HG03066 (cell line): ENCODE measurements around the gene CELSR1.
"Not testable (repeated sequence)": the region's sequence is repeated elsewhere in the genome, so short reads cannot be mapped to it uniquely, and the experiment has no call there.

Experiments used
- ATAC-seq: cut with Tn5 transposase; IDR thresholded peaks from one replicate; pipeline ENCODE4 v1.9.1; 2021; ENCODE audit warnings: low read depth; ENCODE audit not compliant: unreplicated experiment

The CELSR1 gene

DNA sequence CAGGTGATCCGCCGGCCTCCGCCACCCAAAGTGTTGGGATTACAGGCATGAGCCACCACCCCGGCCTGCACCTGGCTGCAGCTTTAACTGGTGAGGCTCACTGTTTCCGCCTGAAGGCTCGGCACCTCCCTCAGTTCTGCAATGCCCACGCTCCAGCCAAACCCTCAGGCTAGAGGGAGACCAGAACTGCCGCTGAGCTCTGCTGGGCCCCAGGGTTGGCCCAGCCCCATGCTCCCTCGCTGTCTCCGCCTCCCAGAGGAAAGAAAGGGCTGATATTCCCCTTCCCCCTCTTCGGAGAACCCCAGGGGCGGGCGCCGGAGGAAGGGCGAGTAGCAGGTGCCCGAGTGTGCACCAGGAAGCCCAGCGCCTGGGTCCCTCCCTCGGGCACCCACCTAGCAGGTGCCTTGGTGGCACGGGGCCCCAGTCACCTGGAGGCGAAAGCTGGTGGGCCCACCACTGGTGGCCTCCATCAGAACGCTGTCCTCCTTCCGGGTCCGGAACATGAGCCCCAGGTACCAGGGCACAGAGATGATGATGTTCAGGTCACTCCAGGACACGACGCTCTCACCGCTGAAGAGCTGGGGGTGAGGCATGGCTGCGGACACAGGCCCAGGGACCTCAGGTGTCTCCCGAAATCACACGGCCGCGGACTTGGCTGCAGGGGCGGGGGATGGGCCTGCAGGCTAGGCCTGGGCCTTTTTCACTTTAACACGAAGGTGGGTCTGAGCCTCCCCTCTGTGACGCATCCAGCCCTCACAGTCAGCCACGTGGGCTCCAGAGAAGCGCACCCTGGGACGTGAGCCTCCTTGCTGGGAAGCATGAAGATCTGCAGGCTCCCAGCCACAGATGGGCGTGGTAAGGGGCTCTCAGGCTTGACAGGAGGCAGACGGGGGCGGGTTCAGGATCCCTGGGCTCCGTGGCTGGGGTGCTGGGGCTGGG is 128.6 kb downstream of the CELSR1 start:
- ATAC-seq: no peak

DNA sequence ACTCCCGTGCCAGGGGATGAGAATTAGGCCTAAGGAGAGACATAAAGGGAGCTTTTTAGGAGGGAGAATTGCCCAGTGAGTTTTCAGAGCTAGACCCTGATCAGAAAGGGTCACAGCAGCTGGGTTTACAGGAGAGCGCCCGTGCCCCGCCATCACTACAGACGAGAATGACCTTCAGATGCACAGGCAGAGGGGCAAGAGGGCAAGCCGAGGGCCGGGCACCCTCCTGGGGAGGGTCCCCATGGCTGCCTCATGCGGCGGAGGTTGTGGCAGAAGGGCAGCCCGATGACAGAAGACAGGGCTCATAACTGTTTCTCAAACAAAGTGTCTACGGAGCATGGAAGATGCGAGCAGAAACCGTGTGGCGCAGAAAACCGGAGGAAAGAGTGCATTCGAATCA is 129.7 kb downstream of the CELSR1 start:
- ATAC-seq: no peak

DNA sequence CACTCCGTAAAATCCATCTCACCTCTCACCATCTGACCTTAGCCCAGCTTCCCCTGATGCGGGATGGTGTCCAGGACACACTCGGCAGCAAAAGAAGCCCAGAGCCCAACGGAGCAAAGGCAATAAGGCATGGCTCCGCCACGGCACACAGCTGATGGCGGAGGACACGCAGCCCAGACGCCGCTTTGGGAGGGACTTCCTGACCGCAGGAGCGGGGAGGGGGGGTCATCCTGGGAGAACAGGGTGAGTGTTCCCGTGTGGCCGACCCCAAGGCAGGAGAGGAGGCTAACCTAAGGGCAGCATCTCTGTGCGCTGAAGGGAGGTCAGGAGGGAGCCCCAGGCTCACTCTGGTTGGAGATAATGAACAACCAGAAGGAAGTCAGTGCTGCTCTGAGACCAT is 130.6 kb downstream of the CELSR1 start:
- no peak for ATAC-seq

DNA sequence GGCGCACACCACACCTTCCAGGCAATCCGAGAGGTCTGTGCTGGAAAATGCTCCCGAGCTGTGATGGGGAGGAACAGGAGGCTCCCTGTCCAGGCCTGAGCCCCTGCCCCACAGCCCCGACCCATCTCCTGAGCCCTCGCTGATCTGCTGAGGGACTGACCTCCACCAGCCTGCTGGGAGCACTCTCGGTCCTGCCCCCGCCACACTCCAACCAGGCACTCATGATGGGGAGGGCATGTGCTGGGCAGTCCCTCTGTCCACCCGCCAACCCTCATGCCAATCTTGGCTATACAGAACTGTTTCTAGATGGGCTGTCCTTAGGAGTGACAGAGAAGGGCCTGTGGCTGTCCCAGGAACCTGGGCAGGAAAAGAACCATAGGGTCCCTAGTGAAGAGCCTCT is 131.1 kb downstream of the CELSR1 start:
- ATAC-seq: no peak

DNA sequence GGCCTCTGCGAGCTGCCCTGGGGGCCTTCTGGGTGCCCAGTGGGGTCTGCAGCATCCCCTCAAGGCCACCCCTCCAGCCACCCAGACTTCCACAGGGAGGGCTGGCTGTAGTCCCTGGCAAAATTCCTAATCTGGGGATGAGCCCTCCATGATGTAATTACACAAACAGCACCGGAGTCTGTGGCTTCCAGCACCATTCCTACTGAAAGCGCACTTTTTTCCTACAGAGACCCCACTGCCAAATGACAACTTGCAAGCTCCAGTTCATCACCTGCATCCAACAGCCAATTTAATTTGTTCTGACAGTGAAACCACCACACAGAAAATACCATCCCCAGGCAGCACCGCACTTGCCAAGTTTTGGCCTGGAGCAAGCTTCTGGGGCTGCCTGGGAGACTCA is 131.5 kb downstream of the CELSR1 start:
- no peak for ATAC-seq

DNA sequence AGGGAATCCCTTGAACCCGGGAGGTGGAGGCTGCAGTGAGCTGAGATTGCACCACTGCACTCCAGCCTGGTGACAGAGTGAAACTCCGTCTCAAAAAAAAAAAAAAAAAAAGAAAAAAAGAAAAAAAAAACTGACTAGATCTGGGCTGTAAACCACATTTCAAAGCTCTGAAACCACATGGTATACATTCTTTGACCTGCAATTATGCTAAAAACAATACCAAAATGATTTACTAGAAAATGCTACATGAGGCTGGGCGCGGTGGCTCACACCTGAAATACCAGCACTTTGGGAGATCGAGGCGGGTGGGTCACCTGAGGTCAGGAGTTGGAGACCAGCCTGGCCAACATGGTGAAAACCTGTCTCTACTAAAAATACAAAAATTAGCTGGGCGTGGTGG is 133.5 kb downstream of the CELSR1 start:
- not testable (repeated sequence) for ATAC-seq

DNA sequence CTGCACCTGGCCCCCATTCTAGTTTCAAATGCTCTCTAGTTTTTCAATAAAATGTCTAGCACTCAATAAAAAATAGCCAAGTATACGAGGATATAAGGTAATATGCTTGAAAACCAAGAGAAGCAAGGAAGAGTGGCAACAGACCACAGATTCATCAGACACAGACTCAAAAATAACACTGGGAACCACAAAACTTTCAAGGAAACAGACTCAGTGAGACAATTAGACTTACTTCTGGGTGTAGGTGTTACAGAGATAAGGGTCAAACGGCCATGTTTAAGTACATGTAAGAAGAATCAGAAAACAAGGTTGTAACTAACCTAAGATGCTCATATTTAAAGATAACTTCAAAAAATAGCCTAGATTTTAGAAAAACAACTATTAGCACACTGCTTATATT is 134.9 kb downstream of the CELSR1 start:
- no peak for ATAC-seq

DNA sequence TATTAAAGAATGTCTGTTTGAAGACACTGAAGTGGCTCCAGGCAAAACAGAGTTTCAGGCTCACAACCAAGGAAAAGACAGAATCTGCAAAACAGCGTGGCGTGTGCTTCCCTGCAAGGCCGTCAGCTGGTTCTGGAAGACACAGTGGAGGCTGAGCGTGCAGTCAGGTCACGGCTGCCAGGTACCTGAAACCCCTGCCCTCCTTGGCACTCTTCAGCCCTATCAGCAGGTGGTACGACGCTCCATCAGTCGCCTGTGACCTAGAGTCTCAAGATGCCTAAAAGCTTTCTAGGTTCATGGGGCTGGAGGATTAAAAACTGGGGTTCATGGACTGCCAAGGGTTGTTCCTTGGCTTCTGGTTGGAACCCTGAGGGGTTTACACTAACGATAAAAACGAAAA is 136.1 kb downstream of the CELSR1 start:
- no peak for ATAC-seq

DNA sequence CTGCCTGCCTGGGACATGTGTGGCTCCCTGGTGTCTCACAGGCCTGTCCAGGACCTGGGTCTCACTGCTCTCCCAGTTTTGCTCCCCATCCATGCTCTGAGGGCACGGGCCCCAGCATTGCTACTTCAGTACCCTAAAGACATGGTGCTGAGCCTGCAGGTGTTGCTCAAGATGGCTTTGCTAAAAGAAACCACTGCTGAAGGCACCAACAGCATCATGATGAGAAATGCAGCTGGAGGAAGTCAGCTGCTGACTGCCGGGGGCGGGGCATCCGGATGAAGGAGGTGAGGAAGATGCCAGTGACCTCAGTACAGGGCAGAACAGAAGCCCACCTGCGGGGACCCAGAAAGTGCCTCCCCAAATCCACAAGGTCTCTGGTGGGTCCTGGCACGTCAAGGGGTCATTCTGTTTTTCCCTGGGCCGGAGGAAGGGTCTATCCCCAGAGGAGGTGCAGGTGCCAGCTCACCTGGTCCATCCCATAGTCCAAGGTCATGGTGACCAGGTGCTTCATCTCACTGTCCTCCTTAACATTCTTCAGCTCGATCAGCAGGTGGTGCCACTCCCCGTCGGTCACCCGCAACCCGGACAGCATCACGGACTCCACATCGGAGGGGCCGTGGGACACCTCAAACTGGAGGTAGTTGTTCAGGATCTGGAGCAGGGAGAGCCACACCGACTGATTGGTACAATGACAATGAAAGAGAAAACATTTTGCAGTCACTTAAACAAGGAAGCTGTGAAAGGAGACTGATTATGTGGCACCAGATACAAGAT is 138.0 kb downstream of the CELSR1 start:
- no peak for ATAC-seq

DNA sequence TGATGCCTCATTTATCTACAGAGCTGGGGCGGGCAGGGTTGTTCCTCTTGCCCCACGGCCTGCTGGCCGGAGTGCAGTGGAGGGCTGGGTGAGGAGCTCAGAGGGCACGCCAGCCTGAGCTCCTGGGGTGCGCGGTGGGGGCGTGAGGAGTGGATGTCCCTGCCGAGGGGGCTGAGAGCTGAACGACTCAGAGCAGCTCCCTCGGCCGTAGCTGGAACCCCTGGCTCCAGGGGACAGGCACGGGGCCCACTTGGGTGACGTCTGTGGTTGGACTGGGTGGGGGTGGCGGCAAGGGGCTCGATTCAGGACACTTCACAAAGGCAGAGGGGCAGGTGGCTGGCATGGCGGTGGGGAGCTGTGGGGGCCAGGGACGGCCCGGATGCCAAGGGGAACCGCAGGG is 139.5 kb downstream of the CELSR1 start:
- ATAC-seq: no peak

DNA sequence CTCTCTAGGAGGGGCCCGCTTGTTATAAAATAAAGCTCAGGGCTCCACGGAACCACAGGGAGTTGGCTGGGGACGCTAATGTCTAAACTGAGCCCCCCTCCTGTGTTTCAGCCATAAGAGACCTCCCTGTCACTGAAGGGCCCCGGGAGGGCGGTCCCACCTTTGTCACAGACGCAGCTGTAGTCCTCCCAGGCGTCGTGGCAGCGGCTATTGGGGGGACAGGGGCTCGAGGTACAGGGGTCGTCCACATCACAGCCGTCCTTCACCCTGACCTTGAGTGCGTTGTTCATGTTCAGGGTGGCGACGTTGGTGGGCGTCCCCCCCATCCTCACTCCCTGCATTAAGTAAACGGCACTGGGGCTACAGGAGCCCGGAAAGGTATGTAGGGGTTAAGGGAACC is 139.9 kb downstream of the CELSR1 start:
- ATAC-seq: no peak

DNA sequence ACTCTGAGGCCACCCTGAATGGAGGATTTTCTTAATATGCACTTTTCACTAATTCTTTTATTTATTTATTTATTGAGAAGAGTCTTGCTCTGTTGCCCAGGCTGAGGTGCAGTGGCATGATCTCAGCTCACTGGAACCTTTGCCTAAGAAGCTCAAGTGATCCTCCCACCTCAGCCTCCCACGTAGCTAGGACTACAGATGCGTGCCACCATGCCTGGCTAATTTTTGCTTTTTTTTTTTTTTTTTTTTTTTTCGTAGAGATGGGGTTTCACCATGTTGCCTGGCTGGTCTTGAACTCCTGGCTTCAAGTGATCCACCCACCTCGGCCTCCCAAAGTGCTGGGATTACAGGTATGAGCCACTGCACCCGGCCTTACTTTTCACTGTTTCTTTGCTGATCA is 140.4 kb downstream of the CELSR1 start:
- ATAC-seq: not testable (repeated sequence)

DNA sequence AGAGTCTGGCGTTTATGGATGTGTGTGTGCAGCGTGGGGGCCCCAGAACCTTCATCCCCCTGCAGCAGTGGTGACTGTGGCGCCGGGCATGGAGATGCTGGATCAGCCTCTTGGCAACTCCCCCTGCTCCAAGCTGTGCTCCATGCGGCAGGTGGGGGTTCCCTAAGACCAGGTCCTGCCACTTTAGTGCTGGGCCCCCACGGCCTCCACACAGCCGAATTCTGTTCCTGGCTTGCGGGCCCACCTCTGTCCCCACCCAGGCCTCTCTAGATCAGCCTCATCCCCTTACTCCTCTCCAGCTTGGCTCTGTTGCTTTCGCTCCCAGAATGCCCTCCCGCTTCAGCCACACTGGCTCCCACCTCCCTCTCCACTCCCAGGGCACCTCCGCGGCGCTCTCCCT is 142.3 kb downstream of the CELSR1 start:
- ATAC-seq: no peak

DNA sequence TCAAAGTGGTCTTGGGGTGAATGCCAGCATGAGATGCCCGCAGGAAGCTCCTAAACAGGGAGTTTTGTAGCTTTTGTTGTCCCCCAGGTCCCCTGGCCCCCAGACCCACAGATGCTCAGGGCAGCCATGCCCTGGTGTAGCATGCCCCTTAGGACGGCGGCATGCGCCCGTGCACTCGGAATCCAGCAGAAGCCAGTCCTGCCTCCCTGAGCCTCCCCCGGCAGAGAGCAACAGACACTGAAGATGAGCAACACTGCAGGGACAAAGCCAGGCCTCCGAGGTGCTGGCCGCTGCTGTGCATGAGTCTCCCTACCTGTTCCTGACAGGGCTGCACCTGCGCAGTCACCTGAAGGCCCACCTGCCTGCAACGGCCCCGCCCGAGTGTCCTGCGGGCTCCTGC is 142.8 kb downstream of the CELSR1 start:
- no peak for ATAC-seq

DNA sequence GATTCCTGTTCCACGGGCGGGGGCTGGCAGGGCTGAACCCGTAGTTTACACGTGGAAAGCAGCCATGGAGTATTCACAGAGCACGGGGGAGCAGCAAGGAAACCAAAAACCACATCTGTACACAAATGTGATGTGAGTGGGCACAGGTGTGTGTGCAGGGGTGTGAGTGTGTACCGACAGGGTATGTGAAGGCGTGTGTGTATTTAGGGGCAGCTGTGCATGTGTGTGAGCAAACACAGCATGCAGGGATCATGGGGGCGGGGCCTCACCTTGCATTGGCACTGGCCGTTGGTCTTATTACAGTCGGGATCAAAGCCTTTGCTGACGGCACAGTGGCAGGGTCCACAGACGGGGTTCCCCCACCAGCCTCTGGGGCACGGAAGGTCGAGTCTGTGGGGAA is 143.5 kb downstream of the CELSR1 start:
- ATAC-seq: no peak

DNA sequence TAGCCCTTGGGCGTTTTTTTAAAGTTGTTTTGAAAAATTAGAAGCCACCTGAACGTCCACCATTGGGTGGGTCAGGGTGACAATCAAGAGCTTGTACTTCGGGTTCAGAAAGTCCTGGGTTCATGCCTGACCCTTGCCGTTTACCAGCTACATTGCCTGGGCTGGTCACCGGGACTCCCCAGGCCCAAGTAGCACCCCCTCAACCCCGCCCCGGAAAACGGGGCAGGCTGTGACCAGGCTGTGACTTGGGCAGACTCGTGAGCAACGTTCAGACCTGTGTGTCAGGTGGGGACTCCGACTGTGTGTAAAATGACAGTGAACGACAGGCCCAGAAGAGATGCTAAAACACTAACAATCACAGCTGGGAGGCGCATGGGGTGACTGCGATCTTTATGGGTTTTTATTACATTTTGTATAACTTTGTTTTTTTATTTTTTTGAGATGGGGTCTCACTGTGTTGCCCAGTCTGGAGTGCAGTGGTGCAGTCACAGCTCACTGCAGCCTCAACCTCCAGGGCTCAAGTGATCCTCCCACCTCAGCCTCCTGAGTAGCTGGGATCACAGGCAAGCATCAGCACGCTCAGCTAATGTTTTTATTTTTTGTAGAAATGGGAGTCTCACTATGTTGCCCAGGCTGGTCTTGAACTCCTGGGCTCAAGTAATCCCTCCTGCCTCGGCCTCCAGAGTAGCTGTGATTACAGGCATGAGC is 145.1 kb downstream of the CELSR1 start:
- ATAC-seq: no peak

DNA sequence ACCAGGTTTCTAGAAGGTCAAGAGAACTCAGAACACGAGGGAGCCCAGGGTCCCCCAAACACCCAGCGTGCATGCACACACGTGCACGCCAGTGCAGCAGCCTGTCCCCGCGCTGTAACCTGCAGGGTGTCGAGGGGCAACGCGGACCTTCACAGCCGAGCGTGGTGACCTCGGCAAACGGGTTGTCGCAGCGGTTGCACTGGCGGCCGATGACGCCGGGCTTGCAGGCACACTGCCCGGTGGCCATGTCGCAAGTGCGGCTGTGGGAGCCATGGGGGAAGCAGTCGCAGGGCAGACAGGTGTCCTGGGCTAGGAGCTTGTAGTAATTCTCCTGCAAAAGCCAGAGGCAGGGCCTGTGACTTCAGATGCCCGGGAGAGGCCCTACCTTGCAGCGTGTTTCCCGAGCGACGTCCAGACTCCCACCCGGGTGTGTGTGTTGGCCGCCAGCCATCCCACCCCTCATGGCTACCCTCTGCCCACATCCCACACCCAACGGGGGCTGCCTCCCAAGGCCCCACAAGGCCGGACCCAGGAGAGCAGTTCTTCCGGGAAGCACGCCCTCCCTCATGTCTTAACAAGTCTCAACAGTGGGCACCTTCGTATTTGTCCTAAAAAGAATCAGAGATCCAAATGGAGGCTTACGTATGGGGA is 145.8 kb downstream of the CELSR1 start:
- ATAC-seq: no peak

DNA sequence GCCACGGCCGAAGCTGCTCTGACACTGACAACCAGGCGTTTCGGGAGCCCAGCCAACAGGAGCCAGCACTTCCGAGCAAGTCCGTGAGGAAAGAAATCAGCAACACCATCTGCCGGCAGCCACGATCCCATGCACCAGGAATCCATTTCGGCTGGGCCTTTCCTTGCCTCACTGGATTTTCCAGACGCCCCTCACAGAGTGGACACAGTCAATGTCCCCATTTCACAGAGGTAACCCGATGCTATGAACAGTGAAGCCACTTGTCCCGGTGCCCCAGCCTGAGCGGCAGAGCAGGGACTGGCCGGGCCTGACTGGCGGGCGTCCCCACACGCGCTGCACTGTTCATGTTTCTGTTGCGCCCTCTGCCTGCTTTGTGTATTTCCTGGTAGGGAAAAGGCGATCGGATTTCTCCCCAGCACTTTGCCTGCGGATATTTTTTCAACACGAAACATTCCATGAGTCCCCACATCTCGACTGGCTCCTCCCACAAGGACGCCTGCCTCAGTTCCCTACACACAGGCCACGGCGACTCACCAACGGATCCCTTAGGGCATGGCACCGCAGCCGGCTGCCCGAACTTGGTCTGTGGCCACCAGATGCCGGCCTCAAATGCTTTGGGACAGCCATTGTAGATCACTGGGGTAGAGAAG is 146.6 kb downstream of the CELSR1 start:
- no peak for ATAC-seq

DNA sequence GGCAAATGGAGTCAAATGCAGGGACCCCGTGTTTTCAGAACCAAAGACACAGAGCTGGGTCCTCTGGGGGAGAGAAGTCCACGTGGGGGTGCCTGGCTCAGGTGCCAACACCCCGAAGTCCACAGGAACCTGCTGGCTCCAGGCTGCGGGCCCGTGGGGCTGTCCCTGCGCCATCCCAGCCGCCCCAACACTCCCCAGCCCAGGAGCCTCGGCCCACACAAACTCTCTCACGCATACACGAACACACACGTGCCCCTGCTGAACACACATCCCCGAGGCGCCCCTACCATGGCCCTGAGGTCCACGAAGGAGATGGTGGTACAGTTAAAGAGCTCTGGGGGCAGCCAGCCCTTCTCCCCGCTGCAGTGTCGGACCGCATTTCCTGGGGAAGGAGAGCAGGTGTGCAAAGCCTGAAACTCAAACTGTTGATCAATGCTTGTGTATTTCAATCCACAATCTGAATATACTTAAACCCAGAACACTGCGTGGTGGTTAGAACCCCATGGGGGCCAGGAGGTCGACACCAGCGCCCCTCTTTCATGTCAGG is 147.2 kb downstream of the CELSR1 start:
- ATAC-seq: no peak

DNA sequence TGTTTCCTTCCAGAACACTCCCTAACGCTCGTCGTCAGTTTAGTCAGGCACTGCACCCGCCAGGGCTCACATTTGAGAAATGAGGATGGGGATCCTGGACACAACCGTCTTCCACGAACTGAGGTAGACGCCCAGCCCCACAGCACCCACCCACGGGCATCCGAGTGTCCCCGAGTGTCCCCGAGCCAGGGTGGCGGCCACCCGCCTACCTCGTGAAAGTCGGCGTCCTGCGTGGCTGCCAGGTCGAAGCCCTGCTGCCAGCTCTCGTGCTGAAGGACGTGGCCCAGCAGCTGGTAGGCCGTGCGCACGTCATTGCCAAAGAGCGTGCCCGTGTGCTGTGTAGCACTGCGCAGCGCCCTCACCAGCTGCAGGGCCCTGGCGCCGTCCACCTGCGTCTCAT is 148.3 kb downstream of the CELSR1 start:
- no peak for ATAC-seq
